NCI-H187 treated with DMSO at 0.1 percent for 48 hours (cell line): ENCODE results near the gene FBP2.
"Not testable (repeated sequence)": the region's sequence is repeated elsewhere in the genome, so short reads cannot be mapped to it uniquely, and the experiment has no call there.

Experiments
- DNase-seq: peaks from one replicate; lab custom pipeline; 2025; lab: John Stamatoyannopoulos, UW

Gene FBP2

DNA sequence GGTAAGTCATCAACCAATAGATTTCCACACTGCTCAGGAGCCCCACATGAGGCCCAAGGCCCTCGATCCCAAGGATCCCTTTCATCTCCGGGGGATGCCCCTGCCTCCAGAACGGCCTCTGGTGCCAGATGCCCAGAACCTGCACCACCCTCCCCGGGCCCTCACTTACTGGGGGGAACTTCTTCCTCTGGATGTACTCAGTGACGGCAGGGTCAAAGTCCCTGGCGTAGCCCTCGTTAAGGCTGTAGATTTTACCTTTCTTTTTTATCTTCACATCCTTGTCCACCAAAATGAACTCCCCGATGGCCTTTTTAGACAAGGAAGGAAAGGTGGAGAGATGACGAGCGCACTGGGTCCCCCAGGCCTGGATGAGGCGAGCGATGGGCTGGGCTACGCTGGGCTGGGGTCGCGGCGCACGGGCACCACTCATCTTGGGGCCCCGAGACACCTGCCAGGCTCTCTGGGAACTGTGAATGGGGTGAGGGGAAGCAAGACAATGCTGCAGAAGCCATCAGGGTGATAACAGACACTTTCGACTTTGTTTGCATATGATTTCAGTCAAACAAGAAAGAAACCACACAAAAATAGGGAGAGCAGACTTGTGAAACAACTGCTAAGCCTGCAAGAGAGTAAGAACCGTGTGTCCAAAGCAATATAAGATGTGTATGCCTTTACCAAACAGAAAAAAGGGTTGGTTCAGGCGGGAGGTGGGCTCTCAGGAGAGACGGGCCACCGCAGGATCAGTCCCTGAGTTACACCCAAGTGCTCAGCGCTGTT, 13.2 kb upstream of the FBP2 start:
- DNase-seq = no peak

DNA sequence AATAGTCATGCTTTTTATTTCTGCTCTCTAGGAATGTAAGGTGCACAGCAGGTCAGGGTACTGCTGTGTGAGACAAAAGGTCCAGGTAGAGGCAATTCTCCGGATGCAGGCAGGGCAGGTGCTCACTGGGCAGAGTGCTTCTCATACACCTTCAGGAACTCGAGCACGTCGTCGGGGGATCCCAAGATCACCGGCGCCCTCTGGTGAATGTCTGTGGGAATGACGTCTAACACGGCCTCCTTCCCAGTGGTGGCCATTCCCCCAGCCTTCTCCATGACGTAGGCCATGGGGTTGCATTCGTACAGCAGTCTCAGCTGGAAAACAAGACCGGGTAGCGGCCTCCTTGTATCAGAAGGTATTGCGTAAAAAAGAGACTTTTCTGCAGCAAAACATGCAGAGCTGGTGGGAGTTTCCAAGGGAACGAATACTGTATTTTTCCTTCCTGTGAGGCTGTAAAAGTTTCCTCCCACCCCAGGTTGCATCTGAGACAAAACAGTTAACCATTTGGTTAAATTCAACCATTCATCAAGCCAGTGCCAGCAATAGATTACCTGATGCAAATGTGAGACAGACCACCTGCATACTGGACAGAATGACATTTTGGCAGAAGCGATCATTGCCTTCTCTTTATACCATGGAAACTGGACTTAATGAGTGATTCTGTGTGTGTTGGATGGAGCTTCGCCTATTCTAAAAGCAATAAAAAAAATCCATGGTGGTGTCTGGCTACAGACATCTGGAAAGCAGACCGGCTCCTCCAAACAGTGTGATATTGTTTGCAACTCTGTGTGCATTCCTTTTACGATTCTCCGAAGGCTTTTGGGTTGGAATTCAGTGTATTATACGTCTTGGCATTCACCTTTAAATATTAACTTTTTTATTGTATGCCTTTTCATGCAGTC, 9.9 kb upstream of the FBP2 start:
- no peak for DNase-seq

DNA sequence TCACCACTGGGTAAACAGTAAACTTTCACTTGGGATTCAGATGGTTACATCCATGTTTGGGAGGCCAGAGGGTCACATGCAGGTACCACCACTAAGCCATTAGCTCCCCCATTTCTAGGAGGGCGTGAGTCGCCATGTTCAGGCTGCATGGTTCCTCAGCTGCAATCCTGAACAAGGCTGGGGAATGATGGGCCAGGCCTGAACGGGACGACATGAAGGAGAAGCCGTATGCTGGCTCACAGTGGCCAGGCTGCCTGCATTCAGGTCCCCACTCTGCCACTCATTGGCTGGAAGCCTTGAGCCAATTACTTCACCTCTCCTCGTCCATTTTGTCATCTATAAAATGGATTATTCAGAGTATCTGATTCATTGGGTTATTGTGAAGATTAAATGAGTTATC, 9.0 kb upstream of the FBP2 start:
- no peak for DNase-seq

DNA sequence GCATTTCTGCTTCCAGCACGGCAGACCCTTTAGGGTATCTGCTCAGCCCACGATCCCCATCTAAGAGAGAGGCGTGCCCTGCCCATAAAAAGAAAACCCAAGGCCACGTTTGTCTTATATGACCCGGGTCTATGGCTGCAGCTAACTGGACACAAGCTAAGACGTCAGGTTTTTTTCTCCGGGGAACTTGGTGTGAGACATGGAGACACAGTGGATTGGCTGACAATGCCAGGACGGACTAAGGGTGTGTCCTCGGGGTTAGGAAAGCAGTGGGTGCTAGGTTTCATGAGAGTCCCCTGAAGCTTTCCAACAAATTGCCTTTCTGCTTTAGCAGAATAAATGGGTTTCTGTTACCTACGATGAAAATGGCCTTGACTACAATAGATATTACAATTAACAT, 7.1 kb upstream of the FBP2 start:
- DNase-seq = no peak

DNA sequence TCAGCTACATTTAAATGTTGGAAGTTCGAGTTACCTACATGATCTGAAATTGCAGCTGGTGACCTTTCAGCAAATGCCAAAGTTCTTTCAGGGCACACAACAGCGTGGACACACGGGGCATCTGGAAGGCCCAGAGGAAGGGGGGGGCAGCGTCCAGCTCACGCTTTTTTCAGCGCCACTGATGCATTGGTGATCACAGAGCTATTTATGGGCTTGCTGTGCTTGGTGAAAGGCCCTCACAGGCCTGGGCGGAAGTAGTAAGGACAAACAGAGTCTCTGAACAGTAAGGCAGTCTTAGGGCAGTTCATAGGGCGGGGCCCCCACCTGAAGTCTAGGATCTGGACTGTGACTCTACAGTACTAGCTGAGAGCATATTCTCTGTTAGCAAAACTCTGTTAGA, 6.6 kb upstream of the FBP2 start:
- no peak for DNase-seq

DNA sequence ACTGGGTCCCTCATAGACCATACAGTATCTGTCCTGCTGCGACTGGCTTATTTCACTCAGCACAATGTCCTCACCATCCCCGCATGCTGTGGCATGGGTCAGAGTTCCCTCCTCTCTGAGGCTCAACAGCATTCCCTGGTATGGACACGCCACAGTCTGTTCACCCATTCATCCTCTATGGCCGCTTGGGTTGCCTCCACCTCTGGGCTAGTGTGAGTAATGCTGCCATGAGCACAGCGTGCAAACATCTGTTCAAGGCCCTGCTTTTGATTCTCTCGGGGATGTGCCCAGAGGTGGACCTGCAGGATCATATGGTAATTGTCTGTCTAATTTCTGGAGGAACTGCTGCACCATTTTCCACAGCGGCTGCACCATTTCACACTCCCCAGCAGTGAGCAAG, 5.5 kb upstream of the FBP2 start:
- no peak for DNase-seq

DNA sequence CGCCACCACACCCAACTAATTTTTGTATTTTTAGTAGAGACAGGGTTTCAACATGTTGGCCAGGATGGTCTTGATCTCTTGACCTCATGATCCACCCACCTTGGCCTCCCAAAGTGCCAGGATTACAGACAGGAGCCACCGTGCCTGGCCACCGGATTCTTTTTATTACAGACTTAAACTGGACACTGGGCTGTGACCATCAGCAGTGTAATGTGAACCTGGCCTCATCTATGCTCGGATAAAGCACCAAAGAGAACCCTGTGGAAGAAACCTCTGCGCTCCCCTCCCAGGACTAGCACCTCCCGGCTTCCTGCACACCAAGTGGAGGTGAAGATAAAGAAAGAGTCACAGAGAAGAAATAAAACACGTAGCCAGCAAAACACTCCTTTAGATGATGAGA, 941 bp downstream of the FBP2 start:
- DNase-seq = not testable (repeated sequence)

DNA sequence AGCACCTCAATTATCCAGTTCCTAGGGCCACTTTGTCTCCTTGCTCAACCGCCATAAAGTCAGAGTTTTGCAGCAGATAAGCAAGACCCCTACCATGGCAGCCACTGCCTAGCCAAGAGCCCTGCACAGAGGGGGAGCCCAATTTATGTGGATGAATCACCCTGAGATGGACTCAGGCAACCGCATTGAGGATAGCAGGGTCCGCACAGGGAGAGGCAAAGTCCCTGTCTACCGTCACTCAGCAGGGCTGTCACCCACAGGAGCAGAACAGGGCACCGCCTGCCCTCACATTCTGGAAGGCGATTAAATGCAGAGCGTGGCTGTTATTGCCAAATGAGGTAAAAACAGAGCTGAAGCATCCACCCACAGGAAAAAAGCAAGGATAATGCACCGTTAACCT, 1.7 kb downstream of the FBP2 start:
- DNase-seq = no peak

DNA sequence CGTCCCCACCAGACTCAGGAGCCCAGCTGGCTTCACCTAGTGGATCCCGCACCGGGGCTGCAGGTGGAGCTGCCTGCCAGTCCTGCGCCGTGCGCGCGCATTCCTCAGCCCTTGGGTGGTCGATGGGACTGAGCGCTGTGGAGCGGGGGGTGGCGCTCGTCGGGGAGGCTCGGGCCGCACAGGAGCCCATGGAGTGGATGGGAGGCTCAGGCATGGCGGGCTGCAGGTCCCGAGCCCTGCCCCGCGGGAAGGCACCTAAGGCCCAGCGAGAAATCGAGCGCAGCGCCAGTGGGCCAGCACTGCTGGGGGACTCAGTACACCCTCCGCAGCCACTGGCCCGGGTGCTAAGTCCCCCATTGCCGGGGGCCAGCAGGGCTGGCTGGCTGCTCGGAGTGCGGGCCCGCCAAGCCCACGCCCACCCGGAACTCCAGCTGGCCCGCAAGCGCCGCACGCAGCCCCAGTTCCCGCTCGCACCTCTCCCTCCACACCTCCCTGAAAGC, 2.5 kb downstream of the FBP2 start:
- not testable (repeated sequence) for DNase-seq

DNA sequence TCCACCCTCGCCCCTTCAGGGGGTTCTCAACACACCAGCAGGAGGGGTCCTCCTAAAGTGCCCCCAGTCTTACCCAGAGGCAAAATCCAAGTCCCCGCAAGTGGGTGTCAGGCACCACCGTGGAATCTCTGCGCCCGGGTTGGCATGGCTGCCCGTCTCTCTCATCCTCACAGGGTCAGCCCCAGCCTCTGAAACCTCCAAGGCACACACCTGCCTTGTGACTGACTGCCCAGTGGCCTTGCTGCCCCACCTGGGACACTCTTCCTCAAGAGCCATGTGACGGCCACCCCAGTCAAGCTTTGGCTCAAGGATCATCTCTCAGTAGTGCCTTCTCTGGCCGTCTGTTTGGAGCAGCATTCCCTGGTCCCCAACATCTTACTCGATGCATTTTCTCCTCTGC, 4.9 kb downstream of the FBP2 start:
- DNase-seq = no peak

DNA sequence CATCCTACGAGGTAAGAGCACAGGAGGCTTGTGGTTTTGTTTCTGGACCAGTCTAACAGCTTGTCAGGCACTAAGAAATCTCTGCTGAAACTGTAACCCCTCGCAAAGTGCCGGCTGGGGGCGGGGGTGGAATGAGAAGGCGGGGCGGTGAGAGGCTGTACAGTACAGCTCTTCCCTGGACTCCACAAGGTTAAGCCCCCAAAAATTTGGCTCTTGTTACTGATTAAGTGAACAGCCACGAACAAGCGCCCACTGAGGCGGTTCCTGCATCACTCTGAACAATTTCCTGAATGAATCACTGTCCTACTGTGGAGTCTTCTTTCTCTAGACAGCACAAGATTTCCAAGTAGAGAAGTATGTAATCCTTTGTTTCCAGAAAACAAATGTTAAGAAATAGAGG, 6.8 kb downstream of the FBP2 start:
- no peak for DNase-seq

DNA sequence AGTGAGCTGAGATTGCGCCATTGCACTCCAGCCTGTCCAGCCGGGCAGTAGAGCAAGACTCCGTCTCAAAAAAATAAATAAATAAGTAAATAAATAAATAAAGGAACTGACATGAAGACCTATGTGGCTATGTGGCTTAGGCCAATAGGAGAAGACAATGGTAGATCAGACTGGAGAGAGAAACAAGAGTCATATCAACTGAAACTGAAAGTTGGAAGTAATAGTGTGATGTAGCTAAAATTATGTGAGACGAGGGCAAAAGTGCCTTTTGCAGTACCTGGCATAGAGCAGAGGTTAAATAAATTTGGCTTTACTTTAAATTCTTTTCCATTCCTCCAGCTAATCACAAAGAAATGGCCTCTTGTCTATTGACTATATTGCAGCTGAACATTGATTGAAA, 7.3 kb downstream of the FBP2 start:
- DNase-seq = no peak

DNA sequence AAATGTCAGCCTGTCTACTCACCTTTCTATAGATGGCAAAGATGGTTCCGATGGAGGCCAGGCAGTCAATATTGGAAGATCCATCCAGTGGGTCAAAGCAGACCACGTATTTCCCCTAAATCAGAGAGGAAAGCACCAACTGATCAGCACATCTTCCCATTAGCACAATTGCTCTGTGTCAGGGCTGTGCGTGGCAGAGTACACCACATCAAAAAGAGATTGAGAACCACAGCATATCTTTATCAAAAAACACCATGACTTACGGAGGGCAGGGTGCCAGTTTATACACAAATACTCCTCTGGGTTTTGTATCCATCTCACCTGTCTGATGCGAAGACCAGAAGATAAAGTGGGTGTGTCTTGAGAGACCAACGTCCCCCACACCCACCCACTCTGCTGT, 9.1 kb downstream of the FBP2 start:
- DNase-seq = no peak

DNA sequence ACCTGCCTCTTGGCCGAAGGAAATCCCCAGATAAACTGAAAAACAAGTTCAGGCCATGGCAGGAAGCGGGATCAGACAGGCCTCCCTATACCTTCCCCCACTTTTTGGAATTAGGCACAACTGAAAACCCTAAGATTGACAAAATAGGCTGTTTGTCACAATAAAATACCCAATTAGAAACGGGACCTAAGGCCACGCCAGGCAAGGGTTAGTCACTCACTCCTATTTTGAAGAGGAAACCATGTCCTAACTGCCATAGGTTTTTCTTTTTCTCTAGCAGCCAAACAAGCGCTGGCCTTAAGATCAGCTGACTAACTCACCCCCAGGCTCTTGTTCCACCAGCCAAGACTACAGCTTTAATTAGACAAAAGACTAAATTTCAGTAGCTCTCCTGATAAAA, 11.9 kb downstream of the FBP2 start:
- no peak for DNase-seq

DNA sequence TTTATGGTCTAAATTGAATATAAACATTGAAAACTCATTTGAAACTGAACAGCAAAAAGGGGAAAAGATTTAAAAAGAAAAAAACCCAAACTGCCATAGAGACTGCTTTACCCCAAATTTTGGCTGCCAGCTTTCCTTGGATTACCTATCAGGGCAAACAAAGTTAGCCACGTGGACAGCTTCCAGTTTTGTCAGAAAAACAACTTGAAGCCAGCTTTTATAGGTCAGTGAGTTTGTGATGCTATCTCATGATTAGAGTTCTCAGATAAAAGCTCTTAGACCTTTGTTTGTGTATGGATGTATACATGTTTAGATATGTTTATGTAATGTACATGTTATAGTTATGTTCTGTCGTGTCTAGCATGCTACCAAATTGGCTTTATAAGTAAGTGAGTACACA, 16.1 kb downstream of the FBP2 start:
- no peak for DNase-seq

DNA sequence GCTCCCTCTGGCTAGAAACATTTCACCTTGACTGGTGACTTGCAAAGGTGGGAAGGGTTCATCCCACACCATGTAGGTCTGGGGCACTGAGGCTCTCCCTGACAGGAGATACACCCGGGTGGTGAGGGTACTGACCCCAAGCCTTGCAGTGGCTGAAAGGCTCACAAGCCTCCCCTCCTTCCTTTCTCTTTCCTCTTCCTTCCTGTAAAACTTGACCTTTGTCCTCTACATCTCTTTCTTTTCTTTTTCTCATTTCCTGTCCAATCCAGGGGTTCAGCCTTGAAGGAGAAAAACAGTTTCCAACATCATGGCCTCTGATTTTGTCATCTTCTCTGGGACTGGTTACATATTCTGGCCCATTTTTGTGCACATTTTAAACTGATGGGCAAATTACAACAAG, 16.6 kb downstream of the FBP2 start:
- no peak for DNase-seq

DNA sequence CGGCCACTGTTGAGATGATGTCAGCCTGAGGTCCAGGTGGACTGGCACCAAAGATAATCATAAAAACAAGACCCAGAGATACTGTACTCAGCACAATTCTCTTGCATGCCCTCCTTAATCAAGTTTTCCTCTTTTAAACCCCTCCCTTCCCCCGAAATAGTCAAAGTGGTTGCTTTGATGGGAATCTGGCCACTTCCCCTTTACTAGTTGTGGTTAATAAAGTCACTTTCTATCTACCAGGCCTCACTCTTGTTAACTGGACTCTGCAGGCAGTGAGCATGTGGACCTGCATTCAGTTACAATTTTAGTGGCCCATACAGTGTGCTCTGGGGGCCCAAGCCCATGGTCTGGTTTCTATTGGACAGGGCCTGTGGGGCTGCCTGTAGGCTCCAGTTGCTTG, 17.5 kb downstream of the FBP2 start:
- DNase-seq = no peak

DNA sequence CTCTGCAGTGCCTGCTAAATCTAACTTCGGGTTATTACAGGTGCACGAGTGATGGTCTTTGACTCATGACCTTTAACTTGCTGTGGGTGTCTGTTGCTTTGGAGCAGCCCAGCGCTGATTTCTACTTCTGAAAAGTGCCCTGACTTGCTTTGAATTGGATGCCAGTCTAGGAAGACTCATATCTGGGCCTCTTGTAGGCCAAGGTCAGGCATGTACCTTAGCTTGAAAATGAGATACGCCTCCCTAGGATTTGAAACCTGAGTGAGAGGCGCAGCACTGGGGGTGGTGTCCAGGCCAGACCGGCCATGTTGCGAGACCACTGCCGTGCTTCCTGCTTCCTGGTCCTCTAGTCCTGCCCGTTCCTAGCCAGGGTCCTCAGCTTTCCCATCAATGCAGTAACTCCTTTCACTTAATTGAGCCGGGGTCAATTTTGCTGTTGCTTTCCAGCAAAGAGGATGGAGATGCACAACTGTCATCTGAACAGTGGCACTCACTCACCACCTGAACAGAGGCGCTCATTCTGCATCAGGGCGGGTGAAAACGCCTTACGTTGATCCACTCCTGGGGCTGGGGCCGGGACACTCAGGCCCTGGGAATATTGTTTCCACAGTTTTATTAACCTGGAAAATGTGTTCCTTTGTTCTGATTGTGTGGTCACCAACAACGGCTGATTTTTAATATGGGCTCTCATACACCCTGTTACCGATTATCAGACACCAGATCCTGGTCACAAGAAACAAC, 24.5 kb downstream of the FBP2 start:
- no peak for DNase-seq

DNA sequence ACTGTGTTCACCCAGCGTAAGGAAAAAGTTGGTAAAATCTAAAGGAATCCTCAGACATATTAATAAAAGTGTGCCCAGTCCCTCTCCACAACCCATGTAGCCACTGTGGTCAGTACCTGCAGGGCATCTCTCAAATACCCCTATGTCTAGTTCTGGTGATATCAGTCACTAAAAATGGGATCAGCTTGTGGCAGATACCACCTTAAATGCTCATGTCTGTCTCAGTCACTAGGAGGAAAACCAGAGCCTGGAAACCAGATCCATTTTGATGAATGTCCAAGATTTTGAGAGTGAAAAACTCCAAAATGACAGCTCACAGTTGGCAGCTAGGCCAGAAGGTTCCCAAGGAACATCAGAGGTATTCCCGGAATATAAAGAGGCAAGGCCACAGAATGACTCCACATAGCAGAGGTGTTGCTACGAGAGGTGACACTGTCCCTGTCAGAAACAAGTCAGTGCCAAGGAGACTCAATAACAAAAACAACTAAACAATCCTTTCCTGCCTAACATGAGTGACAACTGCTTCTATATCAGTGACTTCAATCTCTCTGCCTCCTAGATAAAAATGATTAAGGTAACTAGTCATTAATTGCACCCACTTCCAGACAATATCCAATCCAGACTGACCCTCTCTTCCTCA, 25.3 kb downstream of the FBP2 start:
- no peak for DNase-seq

DNA sequence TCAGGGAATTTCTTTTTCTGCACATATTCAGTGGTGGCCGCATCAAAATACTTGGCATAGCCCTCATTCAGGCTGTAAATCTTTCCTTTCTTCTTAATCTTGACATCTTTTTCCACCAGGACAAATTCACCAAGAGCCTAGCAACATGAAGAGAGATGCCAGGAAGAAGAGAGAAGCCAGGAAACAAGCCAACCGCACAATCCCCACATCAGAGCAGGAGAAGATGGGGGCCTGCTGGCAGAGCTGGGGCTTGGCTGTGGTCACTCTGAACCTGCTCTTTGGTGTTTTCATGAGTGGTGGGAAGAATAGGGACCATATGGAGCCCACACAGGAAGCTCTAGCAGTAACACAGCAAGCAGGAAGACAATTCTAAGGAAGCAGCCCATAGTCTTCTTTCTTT, 26.4 kb downstream of the FBP2 start:
- no peak for DNase-seq

DNA sequence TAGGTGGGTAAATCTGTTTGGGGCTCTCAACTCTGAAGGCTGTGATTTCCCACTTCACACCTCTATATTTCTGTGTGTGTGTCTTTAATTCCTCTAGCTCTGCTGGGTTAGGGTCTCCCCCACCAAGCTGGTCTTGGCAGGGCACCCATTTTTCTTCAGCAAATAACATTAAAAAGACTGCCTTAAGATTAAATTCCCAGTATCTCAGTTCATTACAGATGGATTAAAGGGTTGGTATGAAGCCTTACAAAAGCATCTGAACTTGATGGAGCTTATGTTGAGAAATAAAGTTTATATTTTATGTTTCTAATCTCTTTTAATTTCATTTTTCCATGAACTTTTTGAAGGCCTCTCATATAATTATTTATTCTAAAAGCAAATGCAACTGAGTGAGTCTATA, 27.1 kb downstream of the FBP2 start:
- no peak for DNase-seq

DNA sequence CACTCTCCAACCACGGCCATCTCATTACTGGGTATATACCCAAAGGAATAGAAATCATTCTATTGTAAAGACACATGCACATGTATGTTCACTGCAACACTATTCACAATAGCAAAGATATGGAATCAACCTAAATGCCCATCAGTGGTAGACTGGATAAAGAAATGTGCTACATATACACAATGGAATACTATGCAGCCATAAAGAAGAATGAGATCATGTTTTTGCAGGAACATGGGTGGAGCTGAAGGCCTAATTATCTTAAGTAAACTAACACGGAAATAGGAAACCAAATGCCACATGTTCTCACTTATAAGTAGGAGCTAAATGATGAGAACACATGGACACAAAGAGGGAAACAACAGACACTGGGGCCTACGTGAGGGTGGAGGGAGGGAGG, 29.3 kb downstream of the FBP2 start:
- DNase-seq = not testable (repeated sequence)
